ENCODE measurements around the gene C6orf89.
"Not testable (repeated sequence)": the region's sequence is repeated elsewhere in the genome, so short reads cannot be mapped to it uniquely, and the experiment has no call there.

Gene C6orf89

GRCh38 chr6:36888115-36888643 is 2.4 kb downstream of the C6orf89 start:
- DNase-seq, result no peak

DNA sequence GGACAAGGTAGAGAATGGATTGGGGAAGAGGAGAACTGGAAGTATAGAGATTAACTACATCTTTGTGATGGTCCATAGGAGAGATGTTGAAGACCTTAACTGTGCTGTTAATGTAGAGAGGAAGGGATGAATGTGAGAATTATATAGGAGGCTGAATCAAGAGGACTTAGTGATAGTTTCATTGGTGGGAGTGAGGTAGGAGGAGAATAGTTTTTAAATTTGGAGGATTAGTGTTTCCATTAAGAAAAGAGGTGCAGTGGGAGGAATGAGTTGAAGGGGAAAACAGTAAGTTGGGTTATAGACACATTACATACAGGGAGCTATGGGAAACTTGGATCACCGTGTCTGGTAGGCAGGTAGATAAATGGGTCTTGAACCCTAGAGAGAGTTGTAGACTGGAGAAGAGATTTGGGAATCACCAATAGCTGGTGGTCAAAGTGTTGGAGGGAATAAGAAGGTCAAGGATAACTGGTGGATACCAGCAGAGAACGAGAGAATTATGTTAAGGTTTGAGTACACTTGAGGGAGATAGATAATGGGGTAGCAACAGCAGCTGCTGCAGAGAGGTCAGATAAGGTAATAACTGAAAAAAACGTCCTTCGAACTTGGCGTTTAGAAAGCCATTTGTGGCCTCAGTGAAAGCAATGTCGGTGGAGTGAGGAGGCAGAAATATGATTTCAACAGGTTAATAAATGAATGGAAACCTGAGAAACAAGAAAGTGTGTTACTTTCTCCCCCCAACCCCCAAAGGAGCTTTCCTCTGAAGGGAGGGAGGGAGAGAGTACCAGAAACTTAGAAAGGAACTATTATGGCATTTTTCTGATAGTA is 3.1 kb downstream of the C6orf89 start:
- DNase-seq, result no peak

DNA sequence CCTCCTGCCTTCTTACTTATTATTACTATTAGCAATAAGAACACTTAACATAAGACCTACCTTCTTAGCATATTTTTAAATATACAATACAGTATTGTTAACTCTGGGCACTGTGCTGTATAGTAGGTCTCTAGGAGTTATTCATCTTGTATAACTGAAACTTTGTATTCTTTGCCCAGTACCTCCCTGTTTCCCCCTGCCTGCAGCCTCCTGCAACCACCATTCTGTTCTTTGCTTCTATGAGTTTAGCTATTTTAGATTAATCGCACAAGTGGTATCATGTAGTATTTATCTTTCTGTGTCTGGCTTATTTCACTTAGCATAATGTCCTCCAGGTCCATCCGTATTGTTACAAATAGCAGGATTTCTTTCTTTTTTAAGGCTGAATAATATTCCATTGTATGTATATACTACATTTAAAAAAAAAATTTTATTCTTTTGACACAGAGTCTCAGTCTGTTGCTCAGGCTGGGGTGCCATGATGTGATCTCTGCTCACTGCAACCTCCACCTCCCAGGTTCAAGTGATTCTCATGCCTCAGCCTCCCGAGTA is 4.4 kb downstream of the C6orf89 start:
- DNase-seq, result no peak

GRCh38 chr6:36891153-36891552 is 5.4 kb downstream of the C6orf89 start:
- not testable (repeated sequence) for DNase-seq

DNA sequence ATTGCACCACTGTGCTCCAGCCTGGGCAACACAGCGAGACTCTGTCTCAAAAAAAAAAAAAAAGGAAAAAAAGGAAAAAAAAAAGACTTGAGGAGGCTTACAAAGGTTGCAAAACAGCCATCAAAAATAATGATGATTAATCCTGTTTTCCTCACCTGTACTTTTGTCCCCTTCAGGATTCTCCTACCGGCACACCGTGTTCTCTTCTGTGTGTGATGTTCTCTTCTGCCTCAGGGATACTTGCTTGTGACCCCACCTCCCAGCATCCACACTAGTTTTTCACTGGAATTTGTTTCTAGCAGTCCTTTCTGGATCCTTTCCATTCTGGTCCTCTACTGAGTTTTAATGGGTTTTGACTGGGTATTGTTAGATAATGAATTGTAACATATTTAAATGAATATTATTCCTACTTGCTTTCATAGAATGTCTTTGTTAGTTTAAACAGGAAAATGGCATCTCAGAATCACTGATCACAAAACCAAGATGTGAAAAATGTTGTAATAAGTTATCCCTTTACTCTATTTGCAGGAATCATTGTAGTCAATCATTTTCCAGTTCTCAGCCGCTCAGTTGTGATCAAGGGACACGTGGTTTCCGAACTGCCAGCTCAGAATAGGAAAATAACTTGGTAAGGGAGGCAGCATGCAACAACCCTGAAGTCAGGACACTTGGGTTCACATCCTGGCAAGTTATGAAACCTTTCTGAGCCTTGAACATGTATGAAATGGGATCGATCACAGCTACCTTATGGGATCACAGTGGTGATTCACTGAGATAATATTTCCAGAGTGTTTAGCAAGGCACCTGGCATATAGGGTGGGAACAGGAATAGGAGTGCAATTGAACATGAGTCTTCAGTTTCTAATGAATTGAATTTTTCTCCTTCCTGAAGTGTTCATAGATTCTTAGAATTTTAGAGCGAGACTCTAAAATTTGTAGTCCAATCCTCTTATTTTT is 8.5 kb downstream of the C6orf89 start:
- no peak for DNase-seq

GRCh38 chr6:36897609-36898008 is 11.9 kb downstream of the C6orf89 start:
- no peak for DNase-seq

GRCh38 chr6:36904114-36904513 is 18.4 kb downstream of the C6orf89 start:
- DNase-seq, result no peak

DNA sequence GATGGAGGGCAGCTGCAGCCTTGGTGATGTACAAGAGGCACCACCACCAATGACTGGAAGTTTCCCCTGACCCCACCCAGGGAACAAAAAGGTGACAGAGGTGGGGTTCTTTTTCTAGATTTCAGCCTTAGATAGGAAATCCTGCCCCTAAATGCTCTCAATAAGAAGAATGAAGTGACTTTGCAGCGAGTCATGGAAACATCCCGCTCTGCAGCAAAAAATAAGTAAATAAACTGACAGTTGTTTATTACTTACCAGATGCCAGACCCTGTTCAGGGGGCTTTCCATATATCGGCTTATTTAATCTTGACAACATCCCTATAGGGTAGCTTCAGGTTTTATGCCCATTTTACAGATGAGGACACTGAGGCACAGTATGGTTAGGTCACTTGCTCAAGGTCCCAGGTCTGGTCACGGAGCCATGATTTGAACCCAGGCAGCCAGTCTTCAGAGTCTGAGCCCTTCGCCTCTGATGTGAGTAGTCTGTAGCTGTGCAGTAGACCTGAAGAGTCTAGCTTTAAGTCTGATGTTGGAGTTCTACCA is 19.2 kb downstream of the C6orf89 start:
- DNase-seq, result no peak

- no peak for DNase-seq
These were observed 21.0 kb downstream of the C6orf89 start for GRCh38 chr6:36906539-36907325.

DNA sequence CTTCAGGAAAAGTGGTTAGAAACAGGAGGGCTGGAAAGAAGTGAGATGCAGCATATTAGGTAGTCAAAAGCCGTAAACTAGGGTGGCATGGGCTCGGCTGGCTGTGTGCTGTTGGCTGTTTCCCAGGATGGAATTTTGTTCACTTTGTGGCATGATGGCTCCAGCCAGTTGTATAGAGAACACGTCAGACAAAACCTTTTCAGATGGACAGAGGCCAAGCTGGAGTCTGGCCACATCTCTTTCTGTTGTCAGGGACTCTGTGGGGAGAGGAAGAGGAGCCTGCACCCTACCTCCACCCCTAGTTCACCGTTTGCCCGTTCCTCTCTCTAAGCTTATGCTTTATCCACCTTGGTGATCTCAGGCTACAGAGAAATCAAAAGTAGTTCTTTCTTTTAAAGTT is 22.0 kb downstream of the C6orf89 start:
- no peak for DNase-seq

DNA sequence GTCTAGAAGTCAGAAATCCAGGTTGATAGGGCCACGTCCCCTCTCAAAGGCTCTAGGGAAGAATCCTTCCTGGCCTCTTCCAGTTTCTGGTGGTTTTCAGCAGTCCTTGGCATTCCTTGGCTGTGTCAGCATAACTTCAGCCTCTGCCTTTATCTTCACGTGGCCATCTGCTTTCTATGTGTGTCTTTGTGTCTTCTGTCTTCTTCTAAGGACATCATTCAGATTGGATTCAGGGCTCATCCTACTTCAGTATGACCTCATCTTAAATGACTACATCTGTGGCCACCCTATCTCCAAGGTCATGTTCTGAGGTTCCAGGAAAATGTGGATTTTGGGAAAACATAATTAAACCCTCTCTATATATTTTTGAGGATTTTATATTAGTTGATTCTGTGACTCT is 23.0 kb downstream of the C6orf89 start:
- no peak for DNase-seq

DNA sequence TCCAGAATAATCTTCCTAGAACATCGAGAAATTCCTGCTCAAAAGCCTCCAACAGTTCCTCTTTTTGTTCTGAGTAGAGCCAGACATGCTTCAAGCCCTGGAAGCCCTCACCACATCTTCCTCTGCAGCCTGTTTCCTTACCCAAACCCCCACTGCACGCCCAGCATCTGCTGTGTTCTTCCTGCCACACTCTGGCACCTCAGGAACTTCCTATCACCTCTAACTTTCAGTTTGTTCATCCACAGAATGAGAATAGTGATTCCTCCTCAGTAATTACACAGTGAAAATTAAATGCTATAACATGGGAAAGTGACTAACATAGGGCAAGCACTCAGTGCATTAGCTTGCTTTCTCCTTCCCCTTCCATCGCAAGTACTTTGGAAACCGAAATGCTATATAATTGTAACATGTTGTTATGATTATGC is 26.3 kb downstream of the C6orf89 start:
- DNase-seq, result no peak

DNA sequence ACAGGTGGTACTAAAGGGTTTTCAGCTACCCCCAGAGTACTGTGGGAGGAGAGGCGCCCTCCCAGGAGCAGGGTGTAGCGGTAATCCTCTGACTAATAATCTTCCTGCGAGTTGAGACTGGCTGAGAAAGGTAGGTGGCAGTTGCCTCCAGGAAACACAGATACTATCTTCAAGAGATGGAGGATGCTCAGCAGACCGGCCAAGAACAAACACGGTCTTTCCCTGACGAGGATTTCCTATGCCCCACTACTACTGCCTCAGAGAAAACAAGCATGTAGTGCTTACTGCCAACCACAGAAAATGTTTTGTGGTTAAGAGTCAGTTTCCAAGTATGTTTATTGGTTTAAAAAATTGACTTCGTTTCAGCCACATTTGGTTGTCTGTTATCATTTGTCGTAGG is 26.8 kb downstream of the C6orf89 start:
- peak; percentile 24 for DNase-seq

DNA sequence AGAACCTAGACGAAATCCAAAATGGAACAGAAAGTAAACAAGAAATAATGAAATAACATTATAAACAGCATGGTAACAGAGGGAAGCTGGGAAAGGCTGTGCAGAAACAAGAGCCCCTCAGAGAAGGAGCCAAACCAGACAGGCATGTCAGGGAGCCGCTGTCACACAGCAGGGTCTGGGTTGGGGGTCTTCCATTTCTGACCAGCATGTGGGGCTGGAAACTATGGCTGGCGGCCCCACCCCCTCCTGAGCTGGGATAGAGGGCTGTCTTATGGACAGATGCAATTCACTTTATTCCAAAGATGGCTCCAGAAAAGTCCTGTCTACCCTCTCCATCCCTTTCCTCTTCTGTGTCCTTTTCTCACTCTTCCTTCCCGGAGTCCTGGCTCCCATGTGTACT is 27.3 kb downstream of the C6orf89 start:
- DNase-seq, result no peak

DNA sequence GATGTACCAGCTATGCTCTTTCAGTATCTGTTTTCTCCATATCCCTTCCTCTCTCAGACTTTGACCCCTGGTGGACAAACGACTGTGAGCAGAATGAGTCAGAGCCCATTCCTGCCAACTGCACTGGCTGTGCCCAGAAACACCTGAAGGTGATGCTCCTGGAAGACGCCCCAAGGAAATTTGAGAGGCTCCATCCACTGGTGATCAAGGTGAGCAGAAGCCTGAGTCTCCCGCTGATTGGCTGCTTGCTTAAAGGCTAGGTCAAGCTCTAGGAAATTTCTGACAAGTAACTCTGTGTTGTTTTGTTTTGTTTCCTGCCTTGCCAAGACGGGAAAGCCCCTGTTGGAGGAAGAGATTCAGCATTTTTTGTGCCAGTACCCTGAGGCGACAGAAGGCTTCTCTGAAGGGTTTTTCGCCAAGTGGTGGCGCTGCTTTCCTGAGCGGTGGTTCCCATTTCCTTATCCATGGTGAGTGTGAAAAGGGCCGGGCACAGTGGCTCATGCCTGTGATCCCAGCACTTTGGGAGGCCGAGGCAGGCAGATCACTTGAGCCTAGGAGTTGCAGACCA is 28.6 kb downstream of the C6orf89 start:
- no peak for DNase-seq

DNA sequence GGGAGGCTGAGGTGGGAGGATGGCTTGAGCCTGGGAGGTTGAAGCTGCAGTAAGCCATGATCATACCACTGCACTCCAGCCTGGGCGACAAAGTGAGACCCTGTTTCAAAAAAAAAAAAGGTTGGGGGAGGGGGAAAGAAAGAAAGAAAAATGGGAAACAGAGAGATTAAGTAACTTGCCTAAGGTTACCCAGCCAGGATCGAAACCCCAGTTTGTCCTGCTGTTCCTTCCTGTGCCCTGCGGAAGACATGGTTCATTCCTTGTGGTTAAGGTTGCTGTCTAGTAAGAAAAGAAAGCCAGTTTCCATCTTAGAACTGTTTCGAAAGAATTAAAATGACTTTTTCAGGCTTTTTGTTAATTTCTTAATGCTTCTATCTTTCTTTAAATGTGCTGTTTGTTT is 29.8 kb downstream of the C6orf89 start:
- DNase-seq, result no peak

DNA sequence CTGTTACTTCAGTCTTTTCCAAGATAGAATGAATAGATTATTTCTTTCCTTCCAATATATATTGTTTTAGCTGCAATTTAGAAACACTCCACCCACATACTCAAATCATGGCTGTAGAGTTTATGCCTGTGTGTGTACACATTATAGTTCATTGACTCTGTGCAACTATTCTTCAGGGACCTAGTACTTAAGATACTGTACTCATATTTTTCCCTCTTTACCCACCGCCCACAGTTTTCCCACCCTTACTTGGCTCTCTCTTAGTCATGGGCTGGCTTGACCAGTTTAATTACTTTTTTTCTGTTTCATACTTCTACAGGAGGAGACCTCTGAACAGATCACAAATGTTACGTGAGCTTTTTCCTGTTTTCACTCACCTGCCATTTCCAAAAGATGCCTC is 30.4 kb downstream of the C6orf89 start:
- no peak for DNase-seq

DNA sequence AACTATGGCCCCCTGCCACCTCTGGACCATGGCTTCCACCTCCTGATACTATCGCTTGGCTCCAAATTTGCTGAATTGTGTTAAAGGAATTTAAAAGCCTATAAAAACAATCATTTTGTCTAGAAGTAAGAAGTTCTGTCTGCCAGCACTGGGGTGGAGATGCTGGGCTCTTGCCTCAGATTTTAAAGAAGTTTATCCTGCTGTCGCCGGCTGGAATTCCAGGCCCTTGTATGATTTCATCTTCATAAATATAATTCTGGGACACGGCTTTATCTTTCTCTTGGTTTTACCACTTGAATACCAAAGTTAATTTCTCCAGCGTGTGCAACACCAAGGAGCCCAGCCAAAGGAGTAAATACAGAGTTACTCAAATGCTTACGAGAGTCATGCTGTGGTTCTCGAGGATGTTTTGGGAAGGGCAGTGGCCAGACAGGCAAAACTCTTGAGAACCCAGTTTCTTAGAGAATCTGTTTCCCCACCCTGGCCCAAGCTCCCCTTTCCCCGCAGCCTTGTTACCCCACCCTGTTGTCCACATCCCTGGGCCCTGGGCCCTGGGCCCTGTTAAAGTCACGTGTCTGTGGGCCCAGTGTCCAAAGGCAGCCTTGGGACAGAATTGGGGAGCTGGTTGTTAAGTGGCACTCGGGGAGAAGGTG is 31.9 kb downstream of the C6orf89 start:
- DNase-seq, result no peak

GRCh38 chr6:36920049-36920448 is 34.3 kb downstream of the C6orf89 start:
- DNase-seq, result no peak

DNA sequence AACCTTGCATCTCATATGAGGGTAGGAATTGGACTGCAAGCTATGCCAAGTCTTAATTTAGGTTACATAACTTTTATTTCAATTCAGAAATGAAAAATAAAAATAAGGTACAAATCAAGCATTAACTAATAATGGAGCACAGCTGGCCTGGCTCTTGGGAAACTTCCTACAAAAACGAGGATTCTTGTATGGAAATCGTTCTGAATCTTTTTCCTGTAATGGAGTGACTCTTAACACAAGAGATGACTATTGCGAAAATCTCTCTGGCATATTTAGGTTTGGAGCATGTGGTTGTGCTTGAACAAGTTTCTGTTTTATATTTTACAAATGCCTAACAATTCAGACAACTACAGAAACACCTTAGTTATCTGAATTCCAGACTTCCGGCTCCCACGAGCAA is 34.8 kb downstream of the C6orf89 start:
- no peak for DNase-seq

DNA sequence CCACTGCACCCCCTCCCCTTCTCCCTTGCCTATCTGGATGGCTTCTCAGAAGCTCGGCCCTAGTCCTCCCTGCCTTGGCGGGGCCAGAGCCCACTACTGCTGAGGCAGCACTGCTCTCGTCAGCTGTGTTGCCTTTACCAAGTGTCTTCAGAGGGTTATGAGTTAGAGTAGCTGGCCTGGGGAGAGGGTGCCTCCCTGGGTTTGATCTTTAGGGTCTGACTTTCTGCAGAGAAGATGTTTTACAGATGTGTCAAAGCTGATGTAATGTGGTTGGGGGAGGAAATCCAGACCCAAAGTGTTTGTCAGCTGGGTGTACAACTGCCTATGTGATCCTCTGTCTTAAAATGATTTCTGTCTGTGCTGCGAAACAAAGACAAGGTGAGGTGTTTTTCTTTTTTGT is 38.4 kb downstream of the C6orf89 start:
- DNase-seq, result no peak

Measured in stimulated activated CD4-positive, alpha-beta T cell treated with anti-CD3 and anti-CD28 coated beads, Interleukin-12 subunit alpha, Interleukin-12 subunit beta, amount 100 ng/mL, for 4 hours (primary cell).